IMR-90 (cell line): Measurements from ENCODE around the gene PRSS21.

Experiments used
- MAFK ChIP-seq: IDR thresholded peaks from 2 replicates; pipeline ENCODE4 v1.6.1; 2012; ENCODE audit warnings: low read depth, low read length, improper control_type of control experiment
- POLR2A ChIP-seq: IDR thresholded peaks from 2 replicates; pipeline ENCODE4 v1.6.1; 2012; ENCODE audit warnings: mild to moderate bottlenecking, low read depth, low read length
- RAD21 ChIP-seq: IDR thresholded peaks from 2 replicates; pipeline ENCODE4 v1.6.1; 2012; ENCODE audit warnings: low read length, improper control_type of control experiment
- TF ChIP-seq, protein P1 (sequence below): conservative IDR thresholded peaks from 2 replicates; pipeline ENCODE4 v1.5.1; 2012; ENCODE audit warnings: mild to moderate bottlenecking, low read depth, low read length, improper control_type of control experiment
- TF ChIP-seq, protein P2 (sequence below): fragments of 150-350 bp; IDR thresholded peaks from 2 replicates; pipeline ENCODE4 v1.6.1; 2017; ENCODE audit warnings: mild to moderate bottlenecking, antibody characterized with exemption, low read length, low read depth

- TF ChIP-seq, protein P1, sequence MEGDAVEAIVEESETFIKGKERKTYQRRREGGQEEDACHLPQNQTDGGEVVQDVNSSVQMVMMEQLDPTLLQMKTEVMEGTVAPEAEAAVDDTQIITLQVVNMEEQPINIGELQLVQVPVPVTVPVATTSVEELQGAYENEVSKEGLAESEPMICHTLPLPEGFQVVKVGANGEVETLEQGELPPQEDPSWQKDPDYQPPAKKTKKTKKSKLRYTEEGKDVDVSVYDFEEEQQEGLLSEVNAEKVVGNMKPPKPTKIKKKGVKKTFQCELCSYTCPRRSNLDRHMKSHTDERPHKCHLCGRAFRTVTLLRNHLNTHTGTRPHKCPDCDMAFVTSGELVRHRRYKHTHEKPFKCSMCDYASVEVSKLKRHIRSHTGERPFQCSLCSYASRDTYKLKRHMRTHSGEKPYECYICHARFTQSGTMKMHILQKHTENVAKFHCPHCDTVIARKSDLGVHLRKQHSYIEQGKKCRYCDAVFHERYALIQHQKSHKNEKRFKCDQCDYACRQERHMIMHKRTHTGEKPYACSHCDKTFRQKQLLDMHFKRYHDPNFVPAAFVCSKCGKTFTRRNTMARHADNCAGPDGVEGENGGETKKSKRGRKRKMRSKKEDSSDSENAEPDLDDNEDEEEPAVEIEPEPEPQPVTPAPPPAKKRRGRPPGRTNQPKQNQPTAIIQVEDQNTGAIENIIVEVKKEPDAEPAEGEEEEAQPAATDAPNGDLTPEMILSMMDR: no peak
- TF ChIP-seq, protein P2, sequence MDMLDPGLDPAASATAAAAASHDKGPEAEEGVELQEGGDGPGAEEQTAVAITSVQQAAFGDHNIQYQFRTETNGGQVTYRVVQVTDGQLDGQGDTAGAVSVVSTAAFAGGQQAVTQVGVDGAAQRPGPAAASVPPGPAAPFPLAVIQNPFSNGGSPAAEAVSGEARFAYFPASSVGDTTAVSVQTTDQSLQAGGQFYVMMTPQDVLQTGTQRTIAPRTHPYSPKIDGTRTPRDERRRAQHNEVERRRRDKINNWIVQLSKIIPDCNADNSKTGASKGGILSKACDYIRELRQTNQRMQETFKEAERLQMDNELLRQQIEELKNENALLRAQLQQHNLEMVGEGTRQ: no peak
- no peak for TF ChIP-seq POLR2A
- TF ChIP-seq MAFK: no peak
- no peak for TF ChIP-seq RAD21
Measured at GRCh38 chr16:2853531-2854073, 36.6 kb downstream of the PRSS21 start.
